Lower lobe of right lung (tissue), 2 donors: ENCODE measurements around the gene PCSK5. TPM values are rescaled to one million over a fixed set of nuclear protein-coding genes. Genes with fewer than 3 reads are reported as not detected.

Source experiments
- ATAC-seq, 2 donors: fragments of 200-7000 bp; cut with Tn5 transposase; one replicate each; pipeline ENCODE4 v1.9.1; 2020 to 2022; ENCODE audit warnings: mild to moderate bottlenecking in 2 of 2, moderate library complexity in 2 of 2
- DNase-seq: peaks from one replicate; pipeline ENCODE4 v3.0.0-alpha.2; 2020
- H3K27ac ChIP-seq: fragments of 200-600 bp; one replicate; pipeline ENCODE4 v1.8.0; 2022
- H3K27me3 ChIP-seq: fragments of 200-600 bp; one replicate; pipeline ENCODE4 v1.8.0; 2022; ENCODE audit warnings: low read depth
- H3K36me3 ChIP-seq: fragments of 200-600 bp; one replicate; pipeline ENCODE4 v1.8.0; 2022; ENCODE audit warnings: mild to moderate bottlenecking
- H3K4me1 ChIP-seq: fragments of 200-600 bp; one replicate; pipeline ENCODE4 v1.8.0; 2022
- H3K4me3 ChIP-seq: fragments of 200-600 bp; one replicate; pipeline ENCODE4 v1.8.0; 2022; ENCODE audit warnings: mild to moderate bottlenecking
- H3K9me3 ChIP-seq: fragments of 200-600 bp; one replicate; pipeline ENCODE4 v1.8.0; 2022
- intact Hi-C: fragments of 100-400 bp; cut with DNase I; formaldehyde crosslinking; loops from one replicate; pipeline ENCODE4 v1.11.0; 2022
- total RNA-seq: library from RNA; stranded (reverse); fragmentation: NEBNext Ultra II Directional; extraction: Animal tissue kit (Norgen Biotek cat#: 25700); gene quantifications from one replicate; pipeline ENCODE4 v1.2.1, GENCODE V29; 2021
- TF ChIP-seq, protein P1 (sequence below): fragments of 200-600 bp; IDR thresholded peaks from one replicate; pipeline ENCODE4 v1.8.0; 2022; ENCODE audit warnings: antibody characterized with exemption, mild to moderate bottlenecking
- donor health status: DM: no; HTN: yes; CAD: no; lungs with severe emphysema.

The PCSK5 gene
- total RNA-seq, 1 donor from 2014 or later = 18.1 TPM

DNA sequence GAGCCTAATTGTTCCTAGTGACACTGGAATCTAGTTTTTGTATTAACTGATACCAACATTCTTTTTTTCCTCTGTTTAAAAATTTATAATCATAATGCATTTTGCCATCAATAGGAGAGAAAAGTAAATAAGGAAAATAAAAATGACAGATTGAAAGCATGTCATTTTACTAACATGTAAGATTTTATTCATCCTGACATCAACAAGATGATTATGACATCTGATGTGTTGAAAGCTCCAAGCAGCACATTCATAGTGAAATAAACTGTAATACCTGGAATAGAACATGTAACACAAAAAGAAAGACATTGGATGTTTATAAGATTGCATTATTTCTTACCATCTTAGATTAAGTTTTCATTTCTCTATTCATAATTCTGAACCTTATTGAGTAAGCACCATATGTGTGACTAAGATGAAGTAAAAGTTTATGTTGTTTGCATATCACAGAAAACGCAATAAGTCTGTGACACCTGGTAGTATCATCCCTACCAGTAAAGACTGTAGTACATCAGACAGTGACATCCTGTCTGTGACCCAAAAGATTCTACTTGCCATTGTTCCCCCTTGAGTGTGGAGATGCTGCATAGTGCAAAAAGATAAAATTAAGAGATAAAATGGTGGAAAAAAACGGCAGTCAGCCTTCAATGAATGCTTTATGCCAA is 225.6 kb downstream of the PCSK5 start:
- no peak for ATAC-seq
- Histone ChIP-seq H3K4me3 (no peak overlapping the region), H3K9me3 (no peaks in the 10 kb centered on the region), H3K36me3 (no peaks in the 10 kb centered on the region), H3K4me1 (no peaks in the 10 kb centered on the region), H3K27me3 (no peaks in the 10 kb centered on the region), H3K27ac (no peak overlapping the region)
- DNase-seq = no peak
- intact Hi-C loops = no loop called here
- TF ChIP-seq, protein P1, sequence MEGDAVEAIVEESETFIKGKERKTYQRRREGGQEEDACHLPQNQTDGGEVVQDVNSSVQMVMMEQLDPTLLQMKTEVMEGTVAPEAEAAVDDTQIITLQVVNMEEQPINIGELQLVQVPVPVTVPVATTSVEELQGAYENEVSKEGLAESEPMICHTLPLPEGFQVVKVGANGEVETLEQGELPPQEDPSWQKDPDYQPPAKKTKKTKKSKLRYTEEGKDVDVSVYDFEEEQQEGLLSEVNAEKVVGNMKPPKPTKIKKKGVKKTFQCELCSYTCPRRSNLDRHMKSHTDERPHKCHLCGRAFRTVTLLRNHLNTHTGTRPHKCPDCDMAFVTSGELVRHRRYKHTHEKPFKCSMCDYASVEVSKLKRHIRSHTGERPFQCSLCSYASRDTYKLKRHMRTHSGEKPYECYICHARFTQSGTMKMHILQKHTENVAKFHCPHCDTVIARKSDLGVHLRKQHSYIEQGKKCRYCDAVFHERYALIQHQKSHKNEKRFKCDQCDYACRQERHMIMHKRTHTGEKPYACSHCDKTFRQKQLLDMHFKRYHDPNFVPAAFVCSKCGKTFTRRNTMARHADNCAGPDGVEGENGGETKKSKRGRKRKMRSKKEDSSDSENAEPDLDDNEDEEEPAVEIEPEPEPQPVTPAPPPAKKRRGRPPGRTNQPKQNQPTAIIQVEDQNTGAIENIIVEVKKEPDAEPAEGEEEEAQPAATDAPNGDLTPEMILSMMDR = no peak

DNA sequence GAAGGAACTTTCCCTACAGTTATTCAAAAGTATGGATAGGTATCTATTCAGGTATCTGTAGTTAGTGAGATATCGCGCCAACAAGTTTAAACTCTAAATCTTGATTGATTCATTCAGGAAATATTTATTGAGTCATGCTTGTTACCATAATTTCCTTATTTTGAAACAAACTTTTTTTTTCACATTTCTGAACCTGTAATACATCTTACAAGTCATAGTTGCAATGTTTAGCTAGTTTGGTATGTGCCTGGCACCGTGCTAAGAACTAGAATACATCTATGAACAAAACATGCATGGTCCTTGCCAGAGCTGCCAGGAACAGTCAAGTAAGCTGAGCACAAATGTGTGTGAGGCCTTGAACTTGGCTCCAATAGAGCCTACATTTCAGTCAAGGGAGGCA is 226.4 kb downstream of the PCSK5 start:
- H3K9me3 ChIP-seq = no peaks in the 10 kb centered on the region
- no peak for ATAC-seq
- H3K4me3 ChIP-seq = no peak overlapping the region
- no peak for DNase-seq
- intact Hi-C loops = no loop called here
- no peaks in the 10 kb centered on the region for H3K4me1 ChIP-seq
- no peaks in the 10 kb centered on the region for H3K27me3 ChIP-seq
- TF ChIP-seq, protein P1 = no peak
- H3K27ac ChIP-seq = no peak overlapping the region
- no peaks in the 10 kb centered on the region for H3K36me3 ChIP-seq

GRCh38 chr9:76127637-76128036 is 237.2 kb downstream of the PCSK5 start:
- ATAC-seq = no peak
- intact Hi-C loops = no loop called here

DNA sequence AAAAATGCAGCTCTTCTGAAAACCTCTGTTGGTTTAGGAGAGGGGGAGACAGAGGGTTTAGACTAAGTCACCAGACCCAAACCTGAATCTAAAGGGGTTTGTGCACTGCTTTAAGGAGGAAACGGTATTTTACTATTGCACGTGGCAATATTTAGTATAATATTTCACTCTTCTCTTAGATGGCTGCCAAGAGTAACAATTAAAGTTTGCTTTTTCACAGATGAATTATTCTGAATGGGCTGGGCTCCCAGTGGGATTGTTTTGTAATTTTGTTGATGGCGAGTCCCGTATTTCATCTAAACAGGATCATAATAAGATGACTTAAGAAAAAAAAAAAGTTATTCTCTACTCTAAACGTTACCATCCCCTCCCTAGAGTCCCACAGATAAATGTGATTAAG is 245.4 kb downstream of the PCSK5 start:
- TF ChIP-seq, protein P1 = no peak
- ATAC-seq = no peak
- no peaks in the 10 kb centered on the region for H3K36me3 ChIP-seq
- H3K9me3 ChIP-seq = no peaks in the 10 kb centered on the region
- intact Hi-C loops = no loop called here
- H3K4me3 ChIP-seq = no peak overlapping the region
- H3K27me3 ChIP-seq = no peaks in the 10 kb centered on the region
- no peak for DNase-seq
- peaks cover 5% of the 10 kb centered on the region for H3K4me1 ChIP-seq
- H3K27ac ChIP-seq = no peak overlapping the region

More at GRCh38 chr9:76127637-76128036, 237.2 kb downstream of the PCSK5 start:
- no peaks in the 10 kb centered on the region for H3K36me3 ChIP-seq
- H3K4me1 ChIP-seq = no peaks in the 10 kb centered on the region
- no peak overlapping the region for H3K27ac ChIP-seq
- DNase-seq = no peak
- H3K4me3 ChIP-seq = no peak overlapping the region
- H3K27me3 ChIP-seq = no peaks in the 10 kb centered on the region
- no peaks in the 10 kb centered on the region for H3K9me3 ChIP-seq
- TF ChIP-seq, protein P1 = no peak

GRCh38 chr9:76136986-76137385 is 246.5 kb downstream of the PCSK5 start:
- TF ChIP-seq, protein P1 = no peak
- Histone ChIP-seq H3K27me3 (no peaks in the 10 kb centered on the region), H3K27ac (no peak overlapping the region), H3K9me3 (no peaks in the 10 kb centered on the region), H3K4me3 (no peak overlapping the region), H3K4me1 (peaks cover 5% of the 10 kb centered on the region), H3K36me3 (no peaks in the 10 kb centered on the region)
- DNase-seq (no peak), ATAC-seq (peak; percentile 29 to 37)
- intact Hi-C loops = no loop called here
